ENCODE results near the gene PPP1R3C.

PPP1R3C gene

DNA sequence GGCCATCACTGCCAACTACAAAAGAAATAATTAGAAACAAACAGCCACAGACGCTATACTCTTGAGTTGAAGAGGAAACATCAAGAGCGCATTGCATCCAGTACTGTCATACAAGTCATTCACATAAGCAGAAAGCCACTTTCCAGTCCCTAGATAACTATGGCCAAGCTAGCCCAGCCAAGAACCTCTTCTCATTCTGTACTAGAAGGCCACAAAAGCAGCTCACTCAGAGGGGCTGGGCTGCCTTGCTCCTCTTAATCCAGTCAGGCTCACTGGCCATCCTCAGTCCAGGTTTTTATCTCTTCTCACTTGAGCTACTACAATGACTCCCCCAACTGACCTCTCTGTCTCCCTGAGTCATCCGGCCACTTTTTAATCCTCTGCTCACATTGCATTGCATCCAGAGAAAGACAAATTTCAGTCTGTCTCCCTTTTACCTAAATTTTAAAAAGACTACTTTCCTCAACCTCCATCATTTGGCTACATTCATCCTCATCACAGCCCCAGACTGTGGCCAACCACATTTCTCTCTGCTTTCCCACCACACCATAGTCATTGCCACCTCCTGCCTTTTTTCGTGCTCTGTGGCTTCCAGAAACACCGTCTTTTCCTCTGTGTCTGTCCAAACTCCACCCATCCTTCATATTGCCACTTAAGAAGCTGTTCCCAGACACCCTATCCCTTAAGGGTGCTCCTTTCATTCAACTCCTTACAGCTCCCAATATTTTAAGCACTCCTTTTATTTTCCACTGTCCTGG lies 25.0 kb downstream of the PPP1R3C start:
- Histone ChIP-seq H3K4me3 (ENCODE audit: low read length) (no peak overlapping the region), H3K27me3 (ENCODE audit: insufficient read depth, low read length) (no peaks in the 10 kb centered on the region), H3K9ac (ENCODE audit: low read depth, low read length) (no peak overlapping the region), H3K9me3 (ENCODE audit: insufficient read depth, low read depth, low read length) (peaks cover 3% of the 10 kb centered on the region; the same call in 1 of the 2 replicates), H3K4me1 (ENCODE audit: insufficient read depth, low read length) (no peaks in the 10 kb centered on the region), H3K27ac (ENCODE audit: low read length) (no peak overlapping the region), H3K36me3 (ENCODE audit: insufficient read depth, low read depth, low read length) (no peaks in the 10 kb centered on the region)

- no peak overlapping the region for H3K9ac ChIP-seq (ENCODE audit: low read depth, low read length)
- no peaks in the 10 kb centered on the region for H3K4me1 ChIP-seq (ENCODE audit: insufficient read depth, low read length)
- H3K27me3 ChIP-seq (ENCODE audit: insufficient read depth, low read length): no peaks in the 10 kb centered on the region
Observed at GRCh38 chr10:91605968-91606367, 26.9 kb downstream of the PPP1R3C start.

GRCh38 chr10:91604553-91605534 lies 28.0 kb downstream of the PPP1R3C start:
- no peaks in the 10 kb centered on the region for H3K27me3 ChIP-seq (ENCODE audit: insufficient read depth, low read length)
- H3K4me1 ChIP-seq (ENCODE audit: insufficient read depth, low read length): no peaks in the 10 kb centered on the region
- H3K4me3 ChIP-seq (ENCODE audit: low read length): no peak overlapping the region
- peaks cover 3% of the 10 kb centered on the region; the same call in 1 of the 2 replicates for H3K9me3 ChIP-seq (ENCODE audit: insufficient read depth, low read depth, low read length)
- H3K27ac ChIP-seq (ENCODE audit: low read length): no peak overlapping the region
- H3K9ac ChIP-seq (ENCODE audit: low read depth, low read length): no peak overlapping the region
- no peaks in the 10 kb centered on the region for H3K36me3 ChIP-seq (ENCODE audit: insufficient read depth, low read depth, low read length)

More at GRCh38 chr10:91605968-91606367, 26.9 kb downstream of the PPP1R3C start:
- peaks cover 3% of the 10 kb centered on the region; the same call in 1 of the 2 replicates for H3K9me3 ChIP-seq (ENCODE audit: insufficient read depth, low read depth, low read length)
- no peak overlapping the region for H3K4me3 ChIP-seq (ENCODE audit: low read length)
- no peaks in the 10 kb centered on the region for H3K36me3 ChIP-seq (ENCODE audit: insufficient read depth, low read depth, low read length)
- H3K27ac ChIP-seq (ENCODE audit: low read length): no peak overlapping the region

DNA sequence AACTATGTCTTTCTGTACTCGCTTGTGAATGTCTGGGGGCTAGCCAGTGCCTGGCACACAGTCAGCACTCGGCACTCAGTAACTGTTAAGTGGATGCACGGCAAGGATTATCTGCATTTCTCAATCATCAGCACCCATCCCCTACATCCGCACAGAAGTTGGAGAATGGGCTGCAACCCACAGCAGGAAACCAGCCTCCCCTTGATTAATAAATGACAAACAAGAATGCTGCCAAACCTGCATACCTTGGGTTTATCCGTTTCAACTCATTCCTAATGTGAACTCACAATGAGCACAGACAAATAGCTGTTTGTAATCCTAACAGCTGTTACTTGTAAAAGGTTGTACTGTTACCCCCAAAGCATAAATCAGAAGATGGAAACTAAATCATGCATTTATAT lies 28.9 kb downstream of the PPP1R3C start:
- Histone ChIP-seq H3K4me3 (ENCODE audit: low read length) (no peak overlapping the region), H3K36me3 (ENCODE audit: insufficient read depth, low read depth, low read length) (no peaks in the 10 kb centered on the region), H3K4me1 (ENCODE audit: insufficient read depth, low read length) (no peaks in the 10 kb centered on the region), H3K27me3 (ENCODE audit: insufficient read depth, low read length) (no peaks in the 10 kb centered on the region), H3K27ac (ENCODE audit: low read length) (no peak overlapping the region), H3K9me3 (ENCODE audit: insufficient read depth, low read depth, low read length) (peaks cover 3% of the 10 kb centered on the region; the same call in 1 of the 2 replicates), H3K9ac (ENCODE audit: low read depth, low read length) (no peak overlapping the region)

GRCh38 chr10:91602868-91603568 lies 29.9 kb downstream of the PPP1R3C start:
- H3K27ac ChIP-seq (ENCODE audit: low read length): no peak overlapping the region
- no peaks in the 10 kb centered on the region for H3K4me1 ChIP-seq (ENCODE audit: insufficient read depth, low read length)

DNA sequence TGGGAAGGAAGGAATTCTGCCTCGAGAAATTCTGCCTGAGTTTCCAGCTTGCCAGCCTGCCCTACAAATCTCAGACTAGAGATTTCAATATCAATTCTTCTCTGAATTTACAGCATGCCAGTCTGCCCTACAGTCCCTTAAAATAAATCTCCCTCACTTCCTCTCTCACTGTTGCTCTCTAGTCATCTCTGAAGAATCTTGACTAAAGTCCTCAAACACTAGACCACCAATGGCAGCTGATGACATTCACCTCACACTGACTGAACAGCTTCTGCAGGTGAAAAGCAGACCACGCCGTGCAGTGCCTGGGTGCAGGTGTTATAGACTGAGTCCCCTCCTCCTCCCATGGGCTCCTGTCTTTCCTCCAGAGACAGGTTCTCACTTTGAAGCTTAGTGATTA lies 30.4 kb downstream of the PPP1R3C start:
- H3K9me3 ChIP-seq (ENCODE audit: insufficient read depth, low read depth, low read length): peaks cover 3% of the 10 kb centered on the region; the same call in 1 of the 2 replicates
- no peak overlapping the region for H3K4me3 ChIP-seq (ENCODE audit: low read length)
- no peaks in the 10 kb centered on the region for H3K36me3 ChIP-seq (ENCODE audit: insufficient read depth, low read depth, low read length)
- no peak overlapping the region for H3K27ac ChIP-seq (ENCODE audit: low read length)
- H3K4me1 ChIP-seq (ENCODE audit: insufficient read depth, low read length): no peaks in the 10 kb centered on the region
- H3K27me3 ChIP-seq (ENCODE audit: insufficient read depth, low read length): no peaks in the 10 kb centered on the region
- no peak overlapping the region for H3K9ac ChIP-seq (ENCODE audit: low read depth, low read length)

More at GRCh38 chr10:91602868-91603568, 29.9 kb downstream of the PPP1R3C start:
- no peak overlapping the region for H3K9ac ChIP-seq (ENCODE audit: low read depth, low read length)
- no peaks in the 10 kb centered on the region for H3K36me3 ChIP-seq (ENCODE audit: insufficient read depth, low read depth, low read length)
- H3K9me3 ChIP-seq (ENCODE audit: insufficient read depth, low read depth, low read length): peaks cover 3% of the 10 kb centered on the region; the same call in 1 of the 2 replicates
- no peaks in the 10 kb centered on the region for H3K27me3 ChIP-seq (ENCODE audit: insufficient read depth, low read length)
- no peak overlapping the region for H3K4me3 ChIP-seq (ENCODE audit: low read length)

DNA sequence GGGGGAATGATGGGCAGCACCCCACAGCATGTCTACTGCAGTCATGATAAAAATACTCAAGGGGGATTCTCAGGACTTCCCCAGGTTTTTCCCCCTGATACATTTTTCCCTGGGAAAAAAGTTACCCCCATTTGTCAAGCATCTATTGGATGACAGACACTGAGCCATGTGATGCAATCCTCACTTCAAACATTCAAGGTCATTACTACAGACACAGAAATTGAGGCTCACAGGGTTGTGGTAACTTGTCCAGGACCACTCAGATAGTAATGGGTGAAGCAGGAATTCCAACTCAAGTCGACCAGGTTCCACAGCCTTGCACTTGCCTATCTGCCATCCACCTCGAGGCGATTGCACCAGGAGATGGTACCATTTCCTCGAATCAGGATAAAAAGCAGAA lies 31.7 kb downstream of the PPP1R3C start:
- no peak overlapping the region for H3K9ac ChIP-seq (ENCODE audit: low read depth, low read length)
- no peaks in the 10 kb centered on the region for H3K4me1 ChIP-seq (ENCODE audit: insufficient read depth, low read length)
- H3K27me3 ChIP-seq (ENCODE audit: insufficient read depth, low read length): no peaks in the 10 kb centered on the region
- peaks cover 3% of the 10 kb centered on the region; the same call in 1 of the 2 replicates for H3K9me3 ChIP-seq (ENCODE audit: insufficient read depth, low read depth, low read length)
- no peak overlapping the region for H3K4me3 ChIP-seq (ENCODE audit: low read length)
- H3K27ac ChIP-seq (ENCODE audit: low read length): no peak overlapping the region
- no peaks in the 10 kb centered on the region for H3K36me3 ChIP-seq (ENCODE audit: insufficient read depth, low read depth, low read length)

- H3K4me1 ChIP-seq (ENCODE audit: insufficient read depth, low read length): no peaks in the 10 kb centered on the region
- no peaks in the 10 kb centered on the region for H3K36me3 ChIP-seq (ENCODE audit: insufficient read depth, low read depth, low read length)
- H3K9ac ChIP-seq (ENCODE audit: low read depth, low read length): no peak overlapping the region
Observed at GRCh38 chr10:91598211-91598977, 34.5 kb downstream of the PPP1R3C start.

DNA sequence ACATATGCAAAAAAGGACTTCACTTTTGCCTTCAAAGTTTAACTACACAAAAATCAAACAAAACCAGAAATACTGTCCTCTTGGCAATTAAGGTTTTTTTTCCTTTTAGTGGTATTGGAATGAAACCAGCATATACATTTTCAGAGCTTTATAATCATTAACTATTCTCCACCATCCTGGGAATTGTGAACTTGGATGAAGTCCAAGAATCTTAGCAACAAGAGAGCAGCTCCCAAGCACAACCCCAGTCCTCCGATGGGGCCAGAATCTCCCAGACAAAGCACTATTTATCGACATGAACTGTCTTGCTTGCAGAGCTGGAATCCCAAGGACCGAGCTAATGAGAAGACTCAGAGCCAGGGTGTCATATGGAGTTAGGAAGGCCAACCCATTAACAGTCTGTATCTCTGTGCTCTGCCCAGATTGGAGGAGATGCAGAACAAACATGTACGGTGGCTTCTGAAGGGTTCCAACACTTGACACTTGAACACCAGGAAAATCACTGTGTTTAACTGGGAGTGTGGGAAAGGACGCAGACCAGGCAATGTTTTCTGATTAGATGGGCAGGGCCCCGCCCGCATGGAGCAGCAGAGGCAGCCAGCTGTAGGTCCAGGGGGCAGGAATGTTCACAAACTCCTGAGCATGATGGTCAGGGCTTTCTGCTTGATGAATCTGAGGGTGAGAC lies 35.5 kb downstream of the PPP1R3C start:
- Histone ChIP-seq H3K27ac (ENCODE audit: low read length) (no peak overlapping the region), H3K36me3 (ENCODE audit: insufficient read depth, low read depth, low read length) (no peaks in the 10 kb centered on the region), H3K9ac (ENCODE audit: low read depth, low read length) (no peak overlapping the region), H3K4me3 (ENCODE audit: low read length) (no peak overlapping the region), H3K27me3 (ENCODE audit: insufficient read depth, low read length) (no peaks in the 10 kb centered on the region), H3K4me1 (ENCODE audit: insufficient read depth, low read length) (no peaks in the 10 kb centered on the region), H3K9me3 (ENCODE audit: insufficient read depth, low read depth, low read length) (no peaks in the 10 kb centered on the region)

More at GRCh38 chr10:91598211-91598977, 34.5 kb downstream of the PPP1R3C start:
- Histone ChIP-seq H3K27ac (ENCODE audit: low read length) (no peak overlapping the region), H3K27me3 (ENCODE audit: insufficient read depth, low read length) (no peaks in the 10 kb centered on the region), H3K9me3 (ENCODE audit: insufficient read depth, low read depth, low read length) (no peaks in the 10 kb centered on the region), H3K4me3 (ENCODE audit: low read length) (no peak overlapping the region)

- H3K9ac ChIP-seq (ENCODE audit: low read depth, low read length): no peak overlapping the region
- no peak overlapping the region for H3K4me3 ChIP-seq (ENCODE audit: low read length)
Observed at GRCh38 chr10:91596825-91597196, 36.1 kb downstream of the PPP1R3C start.

More at GRCh38 chr10:91596825-91597196, 36.1 kb downstream of the PPP1R3C start:
- Histone ChIP-seq H3K4me1 (ENCODE audit: insufficient read depth, low read length) (no peaks in the 10 kb centered on the region), H3K9me3 (ENCODE audit: insufficient read depth, low read depth, low read length) (no peaks in the 10 kb centered on the region), H3K27me3 (ENCODE audit: insufficient read depth, low read length) (no peaks in the 10 kb centered on the region), H3K36me3 (ENCODE audit: insufficient read depth, low read depth, low read length) (no peaks in the 10 kb centered on the region), H3K27ac (ENCODE audit: low read length) (no peak overlapping the region)
